ENCODE results near the gene OST4. TPM values are rescaled to one million over a fixed set of nuclear protein-coding genes. Genes with fewer than 3 reads are reported as not detected.

The OST4 gene
- total RNA-seq, 1 experiment from 2014 or later: 166 TPM

- ChIA-PET CTCF (no interaction called here), POLR2A (ENCODE audit: unreplicated experiment) (no interaction called here)
- Histone ChIP-seq H3K4me3 (no peak overlapping the region), H3K79me2 (ENCODE audit: low read depth) (peaks cover 24% of the 10 kb centered on the region), H3K4me1 (replicated peaks; ENCODE audit: insufficient read depth) (peaks cover 8% of the 10 kb centered on the region), H3K27me3 (ENCODE audit: insufficient read depth, low read depth) (no peaks in the 10 kb centered on the region), H3K36me3 (ENCODE audit: low read depth) (peaks cover 27% of the 10 kb centered on the region), H3K9me3 (ENCODE audit: insufficient read depth, low read depth) (no peaks in the 10 kb centered on the region), H3K9me2 (ENCODE audit: insufficient read depth) (no peaks in the 10 kb centered on the region), H3F3A (ENCODE audit: insufficient read depth, low read depth) (peaks cover 4% of the 10 kb centered on the region), H4K20me1 (ENCODE audit: insufficient read depth) (no peaks in the 10 kb centered on the region; the same call in 1 of the 2 replicates), H3K4me2 (no peak overlapping the region), H2AFZ (no peak overlapping the region), H3K27ac (no peak overlapping the region)
- no peak for DNase-seq
- TF ChIP-seq CTCF (conservative IDR thresholded peaks at IDR 0.05) (no peak), EZH2 (IDR thresholded peaks at IDR 0.05; ENCODE audit: low read depth) (no peak)
- intact Hi-C loops (cut with micrococcal nuclease; ENCODE audit: unreplicated experiment): no loop called here
- no TSS peak for BruUV-seq (replicated peaks)
Observed at GRCh38 chr2:27038012-27038411, 33.4 kb downstream of the OST4 start.

- Histone ChIP-seq H3F3A (ENCODE audit: insufficient read depth, low read depth) (peaks cover 7% of the 10 kb centered on the region; the same call in 1 of the 2 replicates), H3K4me3 (peak overlapping the region; percentile 95), H3K79me2 (ENCODE audit: low read depth) (peaks cover 34% of the 10 kb centered on the region), H3K9me2 (ENCODE audit: insufficient read depth) (no peaks in the 10 kb centered on the region), H3K27ac (peak overlapping the region; percentile 29; the same call in 1 of the 2 replicates), H3K36me3 (ENCODE audit: low read depth) (peaks cover 27% of the 10 kb centered on the region), H3K4me1 (replicated peaks; ENCODE audit: insufficient read depth) (peaks cover 16% of the 10 kb centered on the region), H3K4me2 (peak overlapping the region; percentile 85), H4K20me1 (ENCODE audit: insufficient read depth) (no peaks in the 10 kb centered on the region), H3K9me3 (ENCODE audit: insufficient read depth, low read depth) (no peaks in the 10 kb centered on the region), H3K27me3 (ENCODE audit: insufficient read depth, low read depth) (no peaks in the 10 kb centered on the region), H2AFZ (peak overlapping the region; percentile 97)
- intact Hi-C loops (cut with micrococcal nuclease; ENCODE audit: unreplicated experiment): loop anchor here (1.0 kb wide), 1 partner anchor 17 kb away; no protein-coding TSS in a partner anchor
- TSS peak; percentile 46 for BruUV-seq (replicated peaks)
- DNase-seq: no peak
- TF ChIP-seq EZH2 (IDR thresholded peaks at IDR 0.05; ENCODE audit: low read depth) (no peak), CTCF (conservative IDR thresholded peaks at IDR 0.05) (no peak)
- POLR2A ChIA-PET (ENCODE audit: unreplicated experiment): interaction anchor here (0.6 to 1.2 kb wide), 3 partner anchors 12 to 28 kb away, joined by 3 to 4 read pairs (median 4); no protein-coding TSS in a partner anchor
- CTCF ChIA-PET: no interaction called here
Observed at GRCh38 chr2:27033253-27033852, 38.1 kb downstream of the OST4 start.

GRCh38 chr2:27032495-27033252, 38.8 kb downstream of the OST4 start, which contains the start of gene TMEM214:
Gene TMEM214, plus strand, starts transcription at chr2:27032965. Its CDS starts 51 bp downstream, at chr2:27033016.
- Histone ChIP-seq H3K36me3 (ENCODE audit: low read depth) (peaks cover 25% of the 10 kb centered on the region), H3K4me1 (replicated peaks; ENCODE audit: insufficient read depth) (peaks cover 16% of the 10 kb centered on the region), H3K27me3 (ENCODE audit: insufficient read depth, low read depth) (no peaks in the 10 kb centered on the region), H3K9me2 (ENCODE audit: insufficient read depth) (no peaks in the 10 kb centered on the region), H2AFZ (peak within 1 kb of the TSS; percentile 97), H3K4me3 (peak within 1 kb of the TSS; percentile 95), H4K20me1 (ENCODE audit: insufficient read depth) (no peaks in the 10 kb centered on the region), H3K9me3 (ENCODE audit: insufficient read depth, low read depth) (no peaks in the 10 kb centered on the region), H3K79me2 (ENCODE audit: low read depth) (peaks cover 34% of the 10 kb centered on the region), H3F3A (ENCODE audit: insufficient read depth, low read depth) (peaks cover 7% of the 10 kb centered on the region; the same call in 1 of the 2 replicates), H3K27ac (peak within 1 kb of the TSS; percentile 29; the same call in 1 of the 2 replicates), H3K4me2 (peak within 1 kb of the TSS; percentile 85)
- TF ChIP-seq EZH2 (IDR thresholded peaks at IDR 0.05; ENCODE audit: low read depth) (no peak), CTCF (conservative IDR thresholded peaks at IDR 0.05) (no peak)
- POLR2A ChIA-PET (ENCODE audit: unreplicated experiment): interaction anchor here (0.6 to 1.2 kb wide), 4 partner anchors 11 to 229 kb away, joined by 3 to 11 read pairs (median 4); no protein-coding TSS in a partner anchor
- no TSS peak for BruUV-seq (replicated peaks)
- peak; percentile 70 to 83 for DNase-seq
- CTCF ChIA-PET: interaction anchor here (0.7 kb wide), 1 partner anchor 1736 kb away, joined by 5 read pairs; no protein-coding TSS in a partner anchor
- intact Hi-C loops (cut with micrococcal nuclease; ENCODE audit: unreplicated experiment): loop anchor here (1.0 kb wide), 1 partner anchor 18 kb away; no protein-coding TSS in a partner anchor

Measured in PC-9 (cell line).